NCI-H510A treated with DMSO at 0.1 percent for 48 hours (cell line): ENCODE measurements around the gene PLXNB3.
"Not testable (repeated sequence)": the region's sequence is repeated elsewhere in the genome, so short reads cannot be mapped to it uniquely, and the experiment has no call there.

Experiments used
- DNase-seq: peaks from one replicate; lab custom pipeline; 2025; lab: John Stamatoyannopoulos, UW

Gene PLXNB3

DNA sequence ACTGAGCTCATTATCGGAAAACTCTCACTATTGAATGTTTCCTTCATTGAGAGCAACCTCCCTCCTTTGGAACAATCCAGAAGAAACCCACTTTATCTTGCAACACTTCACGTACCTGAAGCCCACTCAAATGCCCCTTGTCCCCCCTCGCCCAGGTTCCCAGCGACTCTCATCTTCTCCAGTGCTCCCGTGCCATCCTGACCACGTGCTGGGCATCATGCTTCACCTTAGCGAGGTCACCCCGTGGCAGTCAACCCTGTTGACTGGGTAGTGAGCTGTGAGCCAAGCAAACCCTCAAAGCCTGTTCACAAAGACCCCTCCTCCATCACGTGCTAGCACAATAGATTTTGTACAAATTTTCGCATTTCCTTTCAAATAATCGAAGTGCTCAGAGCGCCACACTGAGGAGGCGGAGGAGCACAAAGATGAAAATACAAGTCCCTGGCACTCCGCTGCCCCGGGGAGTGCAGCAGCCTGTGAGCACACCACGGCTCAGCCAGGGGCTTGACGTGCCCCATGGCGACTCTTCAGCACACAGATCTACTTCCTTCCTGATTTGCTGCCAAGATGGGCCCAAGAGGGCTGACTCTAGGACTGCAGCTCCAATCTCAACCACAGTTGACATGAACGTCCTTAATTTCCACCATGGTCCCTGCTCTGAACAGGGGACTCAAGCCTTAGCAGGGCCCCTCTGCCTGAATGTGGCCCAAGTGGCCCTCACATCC is 50.7 kb downstream of the PLXNB3 start:
- DNase-seq: no peak

DNA sequence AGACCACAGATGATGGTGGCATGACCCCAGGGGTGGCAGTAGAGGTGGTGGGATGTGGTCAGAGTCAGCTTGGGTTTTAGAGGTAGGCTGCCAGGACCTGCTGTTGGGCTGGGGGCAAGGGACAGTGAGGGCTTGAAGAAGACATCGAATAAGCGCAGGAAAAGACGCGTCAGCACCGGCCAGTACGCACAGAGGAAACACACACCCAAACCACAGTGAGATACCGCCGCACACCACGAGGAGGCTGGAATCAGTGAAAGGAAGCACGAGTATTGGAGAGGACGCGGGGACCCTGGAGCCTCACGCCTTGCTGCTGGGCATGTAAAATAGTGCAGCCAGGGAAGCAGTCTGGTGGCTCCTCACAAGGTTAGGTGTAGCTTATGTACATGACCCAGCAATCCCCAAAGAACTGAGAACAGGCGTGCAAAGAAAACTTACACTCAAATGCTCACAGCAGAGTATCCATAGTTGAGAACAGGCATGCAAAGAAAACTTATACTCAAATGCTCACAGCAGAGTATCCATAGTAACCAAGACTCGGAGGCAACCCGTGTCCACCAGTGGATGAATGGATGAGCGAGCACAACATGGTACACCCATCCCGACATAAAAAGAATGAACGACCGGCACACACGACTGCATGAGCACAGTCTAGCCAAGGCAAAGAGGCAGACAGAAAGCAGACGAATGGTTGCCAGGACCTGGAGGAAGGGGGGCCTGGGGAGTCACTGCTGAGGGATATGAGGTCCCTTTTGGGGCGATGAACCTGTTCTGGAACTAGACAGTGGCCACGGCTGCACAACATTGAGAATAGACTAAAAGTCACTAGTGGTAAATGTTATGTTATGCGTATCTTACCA is 53.0 kb downstream of the PLXNB3 start:
- DNase-seq: no peak

DNA sequence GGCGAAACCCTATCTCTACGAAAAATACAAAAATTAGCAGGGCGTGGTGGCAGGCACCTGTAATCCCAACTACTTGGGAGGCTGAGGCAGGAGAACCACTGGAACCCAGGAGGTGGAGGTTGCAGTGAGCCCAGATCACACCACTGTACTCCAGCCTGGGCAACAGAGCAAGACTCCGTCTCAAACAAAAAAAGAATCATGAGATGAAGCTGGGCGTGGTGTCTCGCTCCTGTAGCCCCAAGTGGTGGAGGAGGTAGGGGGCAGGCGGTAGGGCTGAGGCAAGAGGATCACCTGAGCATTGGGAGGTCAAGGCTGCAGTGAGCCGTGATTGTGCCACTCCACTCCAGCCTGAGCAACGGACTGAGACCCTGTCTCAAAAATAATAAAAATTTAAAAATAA is 54.0 kb downstream of the PLXNB3 start:
- DNase-seq: not testable (repeated sequence)

DNA sequence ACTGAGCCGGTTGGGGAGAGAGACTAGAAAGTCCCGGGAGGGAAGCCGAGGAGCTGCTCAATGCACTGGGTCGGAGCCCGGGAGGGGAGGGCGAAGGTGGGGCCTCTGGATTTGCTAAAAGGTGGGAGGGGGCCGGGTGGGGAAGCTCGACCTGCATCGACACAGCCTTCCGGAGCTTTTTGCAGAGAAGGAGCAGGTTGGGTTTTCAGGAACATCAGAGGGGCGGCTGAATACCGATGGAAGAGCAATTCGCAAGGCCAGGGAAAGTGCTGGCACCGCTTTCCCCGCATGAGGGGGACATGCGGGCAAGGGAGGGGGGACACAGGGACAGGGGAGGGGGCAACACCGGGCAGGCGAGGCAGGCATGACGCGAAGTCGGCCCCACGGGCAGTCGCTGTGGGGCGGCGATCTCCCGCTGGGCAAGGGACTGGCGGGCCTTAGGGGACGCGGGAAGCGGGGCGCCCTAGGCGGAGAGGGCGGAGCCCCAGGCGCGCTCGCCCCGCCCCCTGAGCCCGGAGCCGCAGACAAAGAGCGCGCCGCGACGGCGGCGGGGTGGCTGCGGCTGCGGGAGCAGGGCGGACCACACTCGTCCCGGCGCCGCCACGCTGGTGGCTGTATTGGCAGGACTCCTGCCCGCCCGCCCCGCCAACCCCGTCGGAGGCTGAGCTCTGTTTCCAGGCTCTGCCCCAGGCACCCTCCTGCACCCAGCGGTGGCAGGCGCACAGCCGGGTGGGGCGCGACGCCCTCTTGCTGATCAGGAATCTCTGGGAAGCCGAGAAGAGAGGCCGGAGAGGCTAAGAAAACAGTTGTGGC is 54.7 kb downstream of the PLXNB3 start:
- DNase-seq: no peak

DNA sequence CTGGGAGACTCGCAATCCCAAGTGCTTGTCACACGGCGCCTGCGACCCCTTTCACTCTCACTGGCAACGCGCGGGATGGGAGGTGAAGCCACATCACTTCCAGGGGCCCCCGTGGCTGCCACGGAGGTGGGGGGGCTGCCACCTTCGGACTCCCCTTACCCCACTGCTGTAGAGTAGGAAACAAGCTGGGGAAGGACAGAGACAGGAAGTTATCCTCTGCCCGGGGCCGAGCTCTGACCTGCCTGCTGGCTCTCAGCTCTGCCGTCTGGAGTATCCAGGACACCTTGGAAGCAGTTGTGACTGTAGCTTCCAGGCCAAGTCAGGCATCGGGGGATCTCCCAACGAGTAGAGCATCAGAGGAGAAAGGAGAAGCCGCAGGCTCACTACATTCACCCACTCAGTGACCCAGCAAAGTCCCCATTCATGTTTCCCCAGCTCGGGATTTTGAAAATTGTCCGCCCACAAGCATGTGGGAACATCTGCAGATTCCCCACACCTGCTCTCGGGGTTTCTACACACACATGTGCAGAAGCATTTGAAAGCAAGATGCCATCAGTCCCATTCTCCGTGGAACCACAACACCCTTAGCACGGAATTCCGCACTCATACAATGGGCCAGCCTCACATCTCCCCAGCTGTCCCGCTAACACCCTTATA is 55.5 kb downstream of the PLXNB3 start:
- DNase-seq: no peak

DNA sequence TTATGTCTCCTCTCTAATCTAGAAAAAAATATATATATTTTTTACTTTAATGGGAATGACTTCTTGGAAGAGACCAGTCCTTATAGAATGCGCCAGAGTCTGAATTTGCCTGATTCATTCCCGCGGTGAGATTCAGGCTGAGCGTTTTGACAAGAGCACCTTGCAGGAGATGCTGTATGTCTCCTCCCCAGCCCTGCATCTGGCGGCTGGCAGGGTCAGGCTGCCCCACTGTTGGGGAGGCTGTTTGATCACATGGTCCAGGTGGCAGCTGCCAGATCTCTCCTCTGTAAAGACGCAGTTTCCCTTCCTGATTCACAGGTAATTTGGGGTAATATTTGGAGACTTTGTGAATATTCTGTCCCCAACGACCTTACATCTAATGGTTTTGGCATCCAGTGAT is 56.6 kb downstream of the PLXNB3 start:
- no peak for DNase-seq

DNA sequence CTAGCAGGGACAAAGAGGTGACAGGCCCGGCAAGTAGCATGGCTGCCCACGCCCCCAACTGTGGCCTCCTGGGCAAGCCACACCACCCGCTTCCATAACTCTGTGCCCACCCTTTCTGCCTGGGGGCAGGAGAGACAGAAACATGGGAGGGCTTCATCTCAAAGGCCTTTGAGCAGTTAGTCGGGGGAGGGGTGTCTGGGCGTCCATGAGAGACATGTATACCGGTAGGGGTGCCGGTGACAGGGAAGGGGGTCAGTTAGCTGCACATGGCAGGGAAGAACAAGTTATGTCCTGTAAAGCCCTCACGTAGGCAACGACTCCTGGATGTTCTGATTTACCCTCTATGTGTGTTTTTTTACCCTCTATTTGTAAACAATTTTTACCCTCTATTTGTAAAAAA is 57.0 kb downstream of the PLXNB3 start:
- no peak for DNase-seq

DNA sequence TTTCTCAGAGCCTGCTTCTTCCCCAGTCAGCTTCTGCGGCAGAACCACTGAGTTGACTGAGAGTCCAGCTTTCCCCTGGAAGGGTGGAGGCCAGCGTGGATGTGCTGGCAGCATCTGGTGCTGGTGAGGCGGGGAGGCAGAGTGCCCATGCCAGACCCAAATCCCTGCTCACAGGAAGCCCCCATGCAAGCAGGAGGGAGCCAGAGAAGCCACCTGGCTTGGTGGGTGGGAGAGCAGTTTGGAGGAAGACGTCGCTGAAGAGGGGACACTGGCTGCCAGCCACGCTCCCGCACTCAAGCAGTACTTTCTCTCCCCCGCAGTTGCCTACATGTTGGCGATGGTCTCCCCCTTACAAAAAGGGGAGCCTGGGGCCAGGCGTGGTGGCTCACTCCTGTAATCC is 60.3 kb downstream of the PLXNB3 start:
- DNase-seq: no peak

DNA sequence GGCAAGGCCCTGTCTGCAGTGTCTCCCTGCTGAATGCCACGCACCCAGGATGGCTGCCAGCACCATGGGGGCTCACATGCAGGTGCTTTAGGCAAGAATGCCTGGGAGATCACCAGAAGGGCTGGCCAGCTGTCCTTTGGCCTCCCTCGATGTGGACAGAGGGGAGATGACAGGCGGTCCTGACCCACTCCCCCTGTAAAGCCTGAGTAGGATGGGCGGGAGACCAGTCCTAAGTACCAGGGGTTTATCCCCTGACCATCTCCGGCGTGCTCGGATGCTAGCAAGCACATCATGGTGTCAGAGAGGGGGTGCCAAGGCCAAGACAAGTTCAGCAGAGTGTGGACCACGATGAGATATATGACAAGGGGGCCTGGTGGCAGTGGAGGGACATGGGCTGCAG is 61.0 kb downstream of the PLXNB3 start:
- DNase-seq: no peak
